Subcutaneous abdominal adipose tissue (tissue), 5 donors: Measurements from ENCODE around the gene RBFOX1.

ENCODE experiments used
- H3K27ac ChIP-seq: one replicate; pipeline ENCODE4 v1.7.0; 2013; ENCODE audit warnings: low read depth, mild to moderate bottlenecking, inconsistent platforms, low read length, moderate library complexity
- H3K27me3 ChIP-seq, 5 donors: one replicate each; pipeline ENCODE4 v1.7.0; 2013; ENCODE audit warnings: low read length in 5 of 5, inconsistent platforms in 1 of 5; ENCODE audit not compliant: control insufficient read depth in 5 of 5, insufficient read depth in 4 of 5
- H3K36me3 ChIP-seq, 5 donors: one replicate each; pipeline ENCODE4 v1.7.0; 2013; ENCODE audit warnings: low read length in 5 of 5; ENCODE audit not compliant: control insufficient read depth in 5 of 5, insufficient read depth in 5 of 5
- H3K4me1 ChIP-seq, 5 donors: one replicate each; pipeline ENCODE4 v1.7.0; 2013; ENCODE audit warnings: low read length in 5 of 5, mild to moderate bottlenecking in 3 of 5, moderate library complexity in 1 of 5; ENCODE audit not compliant: control insufficient read depth in 5 of 5, insufficient read depth in 5 of 5
- H3K4me3 ChIP-seq, 5 donors: one replicate each; pipeline ENCODE4 v1.7.0; 2013; ENCODE audit warnings: low read length in 5 of 5, low read depth in 1 of 5
- H3K9ac ChIP-seq, 5 donors: one replicate each; pipeline ENCODE4 v1.7.0; 2013; ENCODE audit warnings: low read length in 5 of 5, mild to moderate bottlenecking in 4 of 5, moderate library complexity in 3 of 5
- H3K9me3 ChIP-seq, 5 donors: one replicate each; pipeline ENCODE4 v1.7.0; 2013; ENCODE audit warnings: low read length in 5 of 5; ENCODE audit not compliant: control insufficient read depth in 5 of 5
- donor health status: healthy.
- donor health status: healthy.
- donor health status: healthy.
- donor health status: healthy.
- donor health status: healthy.

Gene RBFOX1

DNA sequence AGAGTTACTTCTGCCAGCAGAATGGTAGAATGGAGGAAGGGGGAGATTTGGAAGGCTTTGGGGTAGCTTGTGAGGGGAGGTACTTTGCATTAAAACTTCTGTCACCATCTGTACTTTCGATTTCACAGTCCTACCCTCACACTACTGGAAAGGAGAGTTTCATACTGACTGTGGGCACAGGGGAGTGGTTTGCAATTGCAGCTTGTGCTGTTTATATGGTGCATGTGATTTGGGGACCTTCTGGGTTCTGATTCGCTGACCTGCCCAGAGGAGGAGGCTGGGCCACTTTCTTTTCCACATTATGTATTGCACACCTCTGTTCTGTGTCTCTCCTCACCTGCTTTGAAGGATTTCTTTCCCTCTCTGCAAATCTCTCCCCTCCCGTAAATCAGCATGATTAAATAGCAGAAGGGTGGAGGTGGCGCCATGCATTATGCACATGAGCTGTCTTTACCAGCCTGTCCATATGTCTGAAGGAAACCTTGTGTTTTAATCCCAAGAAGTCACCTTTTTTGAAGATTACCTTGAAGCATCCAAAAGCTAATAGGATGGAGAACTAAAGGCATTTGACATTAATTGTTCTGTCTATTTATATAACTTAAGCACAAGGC lies 90.9 kb downstream of the RBFOX1 start:
- Histone ChIP-seq H3K4me3 (no peak overlapping the region), H3K27me3 (no peaks in the 10 kb centered on the region), H3K9me3 (peaks cover 0 to 6% (median 3%) of the 10 kb centered on the region in 5 donors), H3K4me1 (no peaks in the 10 kb centered on the region), H3K36me3 (no peaks in the 10 kb centered on the region), H3K9ac (no peak overlapping the region), H3K27ac (no peak overlapping the region)

DNA sequence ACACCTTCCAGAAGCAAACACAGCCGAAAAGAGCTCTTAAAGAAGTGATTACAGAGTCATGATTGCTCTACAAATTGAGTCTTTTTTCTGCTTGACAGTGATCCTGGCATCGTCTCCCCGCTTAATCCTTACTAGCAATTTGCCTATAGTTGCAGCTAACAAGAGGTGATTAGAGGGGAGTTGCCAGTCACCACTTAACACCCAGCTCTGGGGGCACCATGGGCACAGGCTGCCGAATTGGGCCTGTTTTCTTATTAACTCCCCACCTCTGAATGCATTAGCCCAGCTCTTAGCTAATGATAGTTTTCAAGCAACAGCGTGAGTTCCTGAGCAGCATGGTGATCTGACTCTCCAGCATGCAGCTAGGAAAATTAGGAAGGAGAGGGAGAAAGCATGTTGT lies 93.5 kb downstream of the RBFOX1 start:
- Histone ChIP-seq H3K9me3 (peaks cover 0 to 6% (median 4%) of the 10 kb centered on the region in 5 donors), H3K4me3 (no peak overlapping the region), H3K9ac (no peak overlapping the region), H3K27ac (no peak overlapping the region), H3K27me3 (peaks cover 0 to 2% (median 0%) of the 10 kb centered on the region in 5 donors), H3K36me3 (no peaks in the 10 kb centered on the region), H3K4me1 (no peaks in the 10 kb centered on the region)

DNA sequence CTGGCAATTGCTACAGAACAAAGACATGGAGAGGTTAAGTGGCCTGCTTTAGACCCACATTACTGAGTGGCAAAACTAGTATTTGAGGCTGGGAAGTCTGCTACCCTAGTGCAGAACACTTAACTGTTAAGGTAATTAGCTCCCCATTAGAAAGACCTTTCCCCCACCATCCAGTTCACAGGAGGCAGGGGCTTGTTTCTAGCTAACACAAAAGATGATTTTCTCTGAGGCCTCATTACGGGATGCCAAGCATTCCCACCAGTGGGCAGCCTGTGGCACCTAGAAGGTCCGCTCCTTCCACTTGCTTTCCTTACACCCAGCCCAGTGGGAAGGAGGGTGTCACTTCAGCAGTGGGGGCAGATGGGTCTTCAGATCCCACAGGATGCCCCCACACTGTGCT lies 99.1 kb downstream of the RBFOX1 start:
- peaks cover 0 to 3% (median 1%) of the 10 kb centered on the region in 5 donors for H3K9me3 ChIP-seq
- H3K27me3 ChIP-seq: peaks cover 0 to 2% (median 0%) of the 10 kb centered on the region in 5 donors
- no peak overlapping the region for H3K27ac ChIP-seq
- no peak overlapping the region for H3K4me3 ChIP-seq
- H3K4me1 ChIP-seq: no peaks in the 10 kb centered on the region
- H3K9ac ChIP-seq: no peak overlapping the region
- H3K36me3 ChIP-seq: no peaks in the 10 kb centered on the region

- H3K36me3 ChIP-seq: no peaks in the 10 kb centered on the region
- no peak overlapping the region for H3K27ac ChIP-seq
- no peak overlapping the region for H3K9ac ChIP-seq
- H3K4me1 ChIP-seq: no peaks in the 10 kb centered on the region
- no peaks in the 10 kb centered on the region for H3K9me3 ChIP-seq
- no peak overlapping the region for H3K4me3 ChIP-seq
- H3K27me3 ChIP-seq: no peaks in the 10 kb centered on the region
Observed at GRCh38 chr16:7436306-7436705, 103.7 kb downstream of the RBFOX1 start.

DNA sequence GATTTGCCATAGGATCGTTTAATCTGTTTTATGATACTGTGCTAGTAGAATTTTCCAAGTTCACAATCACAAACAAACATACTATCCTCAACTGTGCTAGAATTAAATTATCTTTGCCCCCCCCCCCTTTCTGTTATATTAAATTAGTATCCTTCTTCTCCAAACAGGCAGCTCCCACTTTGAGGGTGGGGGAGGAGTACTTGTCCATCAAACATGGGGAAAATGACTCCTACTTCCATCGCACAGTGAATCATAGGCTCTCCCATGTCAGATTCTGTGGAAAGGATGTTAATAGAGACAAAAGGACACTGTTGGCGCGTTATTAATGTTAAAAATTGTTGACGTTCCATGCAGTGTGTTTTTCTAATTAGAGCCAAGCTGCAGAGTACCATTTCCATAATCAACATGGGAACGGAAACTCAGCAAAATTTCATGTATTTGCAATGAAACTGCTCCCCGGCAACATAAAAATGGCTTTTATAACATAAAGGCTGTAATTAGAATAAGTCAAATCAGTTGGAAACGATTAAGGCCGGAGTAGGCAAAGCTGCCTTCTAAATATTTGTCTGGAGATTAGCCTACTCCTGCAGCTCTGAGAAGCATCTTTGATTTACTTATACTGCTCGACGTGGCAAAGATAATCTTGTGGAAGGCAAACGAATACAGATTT lies 104.6 kb downstream of the RBFOX1 start:
- Histone ChIP-seq H3K9ac (no peak overlapping the region), H3K27ac (no peak overlapping the region), H3K36me3 (no peaks in the 10 kb centered on the region), H3K27me3 (no peaks in the 10 kb centered on the region), H3K4me3 (no peak overlapping the region), H3K9me3 (no peaks in the 10 kb centered on the region), H3K4me1 (no peaks in the 10 kb centered on the region)

GRCh38 chr16:7437843-7438242 lies 105.2 kb downstream of the RBFOX1 start:
- H3K9ac ChIP-seq: no peak overlapping the region
- H3K9me3 ChIP-seq: no peaks in the 10 kb centered on the region
- H3K27ac ChIP-seq: no peak overlapping the region
- no peaks in the 10 kb centered on the region for H3K36me3 ChIP-seq
- H3K27me3 ChIP-seq: no peaks in the 10 kb centered on the region
- no peak overlapping the region for H3K4me3 ChIP-seq
- no peaks in the 10 kb centered on the region for H3K4me1 ChIP-seq

GRCh38 chr16:7438601-7439000 lies 106.0 kb downstream of the RBFOX1 start:
- Histone ChIP-seq H3K4me3 (no peak overlapping the region), H3K36me3 (no peaks in the 10 kb centered on the region), H3K9ac (no peak overlapping the region), H3K9me3 (no peaks in the 10 kb centered on the region), H3K4me1 (no peaks in the 10 kb centered on the region), H3K27me3 (no peaks in the 10 kb centered on the region), H3K27ac (no peak overlapping the region)

GRCh38 chr16:7439518-7439917 lies 106.9 kb downstream of the RBFOX1 start:
- Histone ChIP-seq H3K27me3 (no peaks in the 10 kb centered on the region), H3K36me3 (no peaks in the 10 kb centered on the region), H3K9me3 (no peaks in the 10 kb centered on the region), H3K4me3 (no peak overlapping the region), H3K9ac (no peak overlapping the region), H3K27ac (no peak overlapping the region), H3K4me1 (no peaks in the 10 kb centered on the region)

DNA sequence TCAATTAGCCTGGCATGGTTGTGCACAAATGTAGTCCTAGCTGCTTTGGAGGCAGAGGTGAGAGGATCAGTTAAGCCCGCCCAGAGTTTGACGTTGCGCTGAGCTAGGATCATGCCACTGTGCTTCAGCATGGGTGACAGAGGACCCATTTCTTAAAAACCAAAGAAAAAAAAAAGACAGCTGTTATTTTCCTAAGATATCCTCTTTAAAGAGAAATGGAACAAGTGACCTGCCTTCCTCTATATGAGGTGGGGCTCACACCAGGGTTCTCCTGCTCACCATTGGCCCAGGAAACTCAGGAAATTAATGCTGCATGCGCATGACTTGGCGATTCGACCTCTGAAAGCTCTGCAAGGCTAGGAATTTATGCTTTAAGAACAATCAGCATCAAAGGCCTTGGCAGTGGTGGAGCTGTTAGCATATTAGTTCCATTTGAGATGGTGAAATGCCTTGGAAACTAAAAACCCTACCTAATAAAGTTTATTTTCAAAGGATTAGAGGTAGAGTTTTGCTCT lies 108.3 kb downstream of the RBFOX1 start:
- no peaks in the 10 kb centered on the region for H3K4me1 ChIP-seq
- no peaks in the 10 kb centered on the region for H3K36me3 ChIP-seq
- no peaks in the 10 kb centered on the region for H3K9me3 ChIP-seq
- no peak overlapping the region for H3K4me3 ChIP-seq
- no peak overlapping the region for H3K27ac ChIP-seq
- H3K9ac ChIP-seq: no peak overlapping the region
- no peaks in the 10 kb centered on the region for H3K27me3 ChIP-seq

DNA sequence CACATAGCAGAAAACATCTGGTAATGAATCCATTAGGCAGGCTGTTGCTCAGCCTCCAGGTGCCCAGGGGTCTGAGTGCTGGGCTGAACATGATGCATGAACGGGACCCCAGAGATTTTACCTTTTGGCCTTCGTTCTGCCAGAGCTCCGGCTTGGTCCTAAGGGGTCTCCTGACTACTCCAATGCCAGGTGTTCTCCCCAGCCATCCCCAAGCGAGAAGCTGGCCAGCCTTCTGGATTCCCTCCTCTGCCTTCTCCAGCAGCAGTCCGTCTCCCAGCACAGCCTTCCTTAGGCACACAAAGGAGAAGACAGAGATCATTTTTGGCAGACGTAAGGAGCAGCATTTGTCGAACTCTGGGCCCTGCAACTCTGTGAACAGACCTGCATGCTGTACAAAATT lies 109.4 kb downstream of the RBFOX1 start:
- no peak overlapping the region for H3K4me3 ChIP-seq
- H3K9ac ChIP-seq: no peak overlapping the region
- no peaks in the 10 kb centered on the region for H3K27me3 ChIP-seq
- H3K36me3 ChIP-seq: no peaks in the 10 kb centered on the region
- H3K9me3 ChIP-seq: no peaks in the 10 kb centered on the region
- no peak overlapping the region for H3K27ac ChIP-seq
- no peaks in the 10 kb centered on the region for H3K4me1 ChIP-seq
